ENCODE results near the gene CRB1. TPM values are rescaled to one million over a fixed set of nuclear protein-coding genes. Genes with fewer than 3 reads are reported as not detected.

The CRB1 gene
- total and polyA plus RNA-seq, 9 of the 15 experiments (the other 6 are each of a cell fraction or from before 2014, with no cell fraction given): 0.04 to 0.10 TPM; not detected in 7

- Histone ChIP-seq H3K27me3 (ENCODE audit: control insufficient read depth in 2 of 2, insufficient read depth in 2 of 2, low read length in 2 of 2) (no peaks in the 10 kb centered on the region), H3K4me3 (no peak overlapping the region), H3K79me2 (ENCODE audit: control insufficient read depth, insufficient read depth, low read length) (no peaks in the 10 kb centered on the region), H3K9me3 (replicated peaks; ENCODE audit: control insufficient read depth, insufficient read depth, low read depth, low read length) (no peaks in the 10 kb centered on the region), H4K20me1 (replicated peaks; ENCODE audit: control insufficient read depth, insufficient read depth, low read length) (no peaks in the 10 kb centered on the region), H3K4me1 (replicated peaks in 1 of 2; ENCODE audit: control insufficient read depth in 2 of 2, insufficient read depth in 2 of 2, low read length in 2 of 2) (no peaks in the 10 kb centered on the region), H3K4me2 (ENCODE audit: insufficient read depth, low read length) (no peak overlapping the region), H2AFZ (ENCODE audit: low read depth, low read length) (no peak overlapping the region), H3K36me3 (ENCODE audit: control insufficient read depth, insufficient read depth, low read length) (no peaks in the 10 kb centered on the region), H3K9me1 (ENCODE audit: control insufficient read depth, insufficient read depth, low read length) (no peaks in the 10 kb centered on the region), H3K9ac (ENCODE audit: insufficient read depth in 1 of 2, low read depth in 2 of 2, low read length in 2 of 2) (no peak overlapping the region), H3K27ac (ENCODE audit: extremely low read depth, low read depth, low read length) (no peak overlapping the region)
- CTCF ChIA-PET (ENCODE audit: low intra/inter-chr PET ratio): no interaction called here
- DNase-seq (ENCODE audit: extremely low read depth in 1 of 4, low spot score in 3 of 4): no peak
- WGBS (ENCODE audit: insufficient coverage, low coverage, missing lambda C conversion rate): 0% methylated on average over 1 of the region's 1 CpG
- in situ Hi-C loops (cut with MboI): no loop called here
- TF ChIP-seq, protein P1, sequence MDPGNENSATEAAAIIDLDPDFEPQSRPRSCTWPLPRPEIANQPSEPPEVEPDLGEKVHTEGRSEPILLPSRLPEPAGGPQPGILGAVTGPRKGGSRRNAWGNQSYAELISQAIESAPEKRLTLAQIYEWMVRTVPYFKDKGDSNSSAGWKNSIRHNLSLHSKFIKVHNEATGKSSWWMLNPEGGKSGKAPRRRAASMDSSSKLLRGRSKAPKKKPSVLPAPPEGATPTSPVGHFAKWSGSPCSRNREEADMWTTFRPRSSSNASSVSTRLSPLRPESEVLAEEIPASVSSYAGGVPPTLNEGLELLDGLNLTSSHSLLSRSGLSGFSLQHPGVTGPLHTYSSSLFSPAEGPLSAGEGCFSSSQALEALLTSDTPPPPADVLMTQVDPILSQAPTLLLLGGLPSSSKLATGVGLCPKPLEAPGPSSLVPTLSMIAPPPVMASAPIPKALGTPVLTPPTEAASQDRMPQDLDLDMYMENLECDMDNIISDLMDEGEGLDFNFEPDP (CRISPR knock-in tag; IDR thresholded peaks at IDR 0.05): no peak
- TF ChIP-seq POLR2B (IDR thresholded peaks at IDR 0.05; ENCODE audit: low read depth, partially characterized antibody): no peak
- no peak for TF ChIP-seq ZNF174 (CRISPR knock-in tag; IDR thresholded peaks at IDR 0.05)
- TF ChIP-seq EZH2 (IDR thresholded peaks at IDR 0.05; ENCODE audit: borderline replicate concordance, low read depth, low read length): no peak
- TF ChIP-seq SRF (CRISPR knock-in tag; IDR thresholded peaks at IDR 0.05): no peak
- no peak for TF ChIP-seq ZNF12 (CRISPR knock-in tag; IDR thresholded peaks at IDR 0.05)
- no peak for TF ChIP-seq TAF7 (tag; IDR thresholded peaks at IDR 0.05)
- no peak for TF ChIP-seq YBX1 (IDR thresholded peaks at IDR 0.05)
- no peak for TF ChIP-seq ZFP36 (IDR thresholded peaks at IDR 0.05; ENCODE audit: low read depth, low read length, partially characterized antibody)
- TF ChIP-seq OTX1 (CRISPR knock-in tag; IDR thresholded peaks at IDR 0.05): no peak
- ATAC-seq: no peak
- POLR2A ChIA-PET: interaction anchor here (1.3 kb wide), 1 partner anchor 28 kb away, joined by 3 read pairs; no protein-coding TSS in a partner anchor
- FAIRE-seq: no peak
- no TSS peak for BruUV-seq (replicated peaks)
- intact Hi-C loops (cut with micrococcal nuclease): no loop called here
These were observed 36.7 kb downstream of the CRB1 start for GRCh38 chr1:197304638-197305200.
